Activated T-helper 1 cell treated with anti-CD3 and anti-CD28 coated beads, Interleukin-2, amount 50 U/mL, for 16 hours (primary cell): ENCODE measurements around the gene SBK2.
A peak's percentile ranks its signal among the peaks of the same experiment; 100 is the strongest.
"Not testable (repeated sequence)": the region's sequence is repeated elsewhere in the genome, so short reads cannot be mapped to it uniquely, and the experiment has no call there.

Experiments used
- DNase-seq, 2 donors: peaks; one replicate each; pipeline ENCODE4 v3.0.0-alpha.2; 2020; ENCODE audit warnings: low read depth in 1 of 2, low spot score in 1 of 2

The SBK2 gene, protein sequence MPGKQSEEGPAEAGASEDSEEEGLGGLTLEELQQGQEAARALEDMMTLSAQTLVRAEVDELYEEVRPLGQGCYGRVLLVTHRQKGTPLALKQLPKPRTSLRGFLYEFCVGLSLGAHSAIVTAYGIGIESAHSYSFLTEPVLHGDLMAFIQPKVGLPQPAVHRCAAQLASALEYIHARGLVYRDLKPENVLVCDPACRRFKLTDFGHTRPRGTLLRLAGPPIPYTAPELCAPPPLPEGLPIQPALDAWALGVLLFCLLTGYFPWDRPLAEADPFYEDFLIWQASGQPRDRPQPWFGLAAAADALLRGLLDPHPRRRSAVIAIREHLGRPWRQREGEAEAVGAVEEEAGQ

GRCh38 chr19:55536951-55537740 lies at the start of gene SBK2:
Gene SBK2, minus strand, starts transcription at chr19:55537133. Its CDS starts 839 bp downstream, at chr19:55536294.
- DNase-seq, result no peak

- DNase-seq, result peak in 1 of 2 donors; percentile 31
Observed at GRCh38 chr19:55585658-55586339, 48.9 kb upstream of the SBK2 start.

- no peak for DNase-seq
Observed at GRCh38 chr19:55584871-55585270, 47.9 kb upstream of the SBK2 start.

DNA sequence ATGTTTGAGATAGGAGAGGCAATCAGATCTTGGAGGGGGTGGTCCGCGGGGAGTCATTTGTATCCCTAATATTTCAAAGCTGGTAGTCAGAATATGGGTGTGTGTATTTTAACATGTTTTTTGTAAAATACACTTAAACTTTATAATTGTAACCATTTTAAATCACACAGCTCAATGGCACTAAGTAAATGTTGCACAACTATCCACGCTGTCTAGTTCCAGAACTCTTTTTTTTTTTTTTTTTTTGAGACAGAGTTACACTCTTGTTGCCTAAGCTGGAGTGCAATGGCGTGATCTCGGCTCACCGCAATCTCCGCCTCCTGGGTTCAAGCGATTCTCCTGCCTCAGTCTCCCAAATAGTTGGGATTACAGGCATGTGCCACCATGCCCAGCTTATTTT lies 47.0 kb upstream of the SBK2 start:
- DNase-seq, result not testable (repeated sequence)

DNA sequence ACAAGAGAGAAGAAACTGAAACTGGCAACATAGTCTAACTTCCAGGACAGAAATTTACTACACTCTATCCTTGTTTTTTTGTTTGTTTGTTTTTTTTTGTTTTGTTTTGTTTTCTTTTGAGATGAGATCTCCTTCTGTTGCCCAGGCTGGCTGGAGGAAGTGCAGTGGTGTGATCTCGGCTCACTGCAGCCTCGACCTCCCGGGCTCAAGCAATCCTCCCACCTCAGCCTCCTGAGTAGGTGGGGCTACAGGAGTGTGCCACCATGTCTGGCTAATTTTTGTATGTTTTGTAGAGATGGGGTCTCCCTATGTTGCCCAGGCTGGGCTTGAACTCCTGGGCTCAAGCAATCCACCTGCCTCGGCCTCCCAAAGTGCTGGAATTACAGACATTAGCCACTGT lies 45.4 kb upstream of the SBK2 start:
- not testable (repeated sequence) for DNase-seq

DNA sequence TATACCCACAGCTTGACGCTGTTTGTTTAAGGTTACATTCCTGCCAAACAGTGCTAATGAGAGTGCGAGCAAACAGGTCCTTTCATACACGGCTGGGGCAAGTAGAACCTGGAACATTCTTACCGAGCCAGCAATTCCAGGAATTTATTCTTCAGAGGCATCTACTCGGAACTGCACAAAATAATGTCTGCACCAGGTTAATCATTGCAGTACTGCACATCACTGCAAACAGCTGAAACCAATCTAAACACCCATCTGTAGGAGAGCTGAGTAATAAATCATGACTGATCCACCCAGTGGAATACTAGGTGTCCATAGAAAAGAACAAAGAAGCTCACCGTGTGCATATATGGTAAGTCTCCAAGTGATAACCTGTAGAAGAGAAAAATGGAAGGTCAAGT lies 44.9 kb upstream of the SBK2 start:
- no peak for DNase-seq

DNA sequence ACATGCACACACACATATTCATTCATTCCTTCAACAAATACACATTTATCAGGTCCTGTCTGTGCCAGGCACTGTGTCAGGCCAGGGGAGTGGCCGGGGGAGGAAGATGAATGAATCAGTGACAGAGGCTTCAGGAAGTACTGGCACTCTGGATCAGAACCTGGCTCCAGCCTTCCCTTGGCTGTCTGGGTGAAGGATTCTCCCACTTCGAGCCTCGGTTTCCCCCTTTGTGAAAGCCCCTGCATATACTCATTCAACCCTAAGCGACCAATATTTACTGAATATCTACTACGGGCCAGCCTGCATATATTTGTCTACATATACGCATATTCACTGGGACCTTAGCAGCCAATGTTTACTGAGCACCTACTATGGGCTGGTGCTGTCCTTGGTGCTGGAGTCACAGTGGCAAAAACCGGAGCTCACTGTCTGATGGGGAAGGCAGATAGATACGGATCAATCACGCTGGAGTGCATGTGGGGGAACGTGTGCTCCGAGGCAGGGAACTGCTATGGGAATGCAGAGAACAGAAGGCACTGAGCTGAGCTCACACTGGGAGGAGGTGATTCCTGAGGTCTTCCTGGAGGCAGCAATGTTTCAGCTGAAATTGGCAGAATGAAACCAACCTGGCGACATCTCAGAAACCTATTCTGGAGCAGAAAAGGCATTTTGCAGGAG lies 44.4 kb upstream of the SBK2 start:
- DNase-seq, result no peak

GRCh38 chr19:55580628-55581144 lies 43.8 kb upstream of the SBK2 start, which contains the start of gene ZNF579:
Gene ZNF579, minus strand, starts transcription at chr19:55580848. Its CDS starts 1,209 bp downstream, at chr19:55579639.
- DNase-seq, result peak; percentile 42 to 62

DNA sequence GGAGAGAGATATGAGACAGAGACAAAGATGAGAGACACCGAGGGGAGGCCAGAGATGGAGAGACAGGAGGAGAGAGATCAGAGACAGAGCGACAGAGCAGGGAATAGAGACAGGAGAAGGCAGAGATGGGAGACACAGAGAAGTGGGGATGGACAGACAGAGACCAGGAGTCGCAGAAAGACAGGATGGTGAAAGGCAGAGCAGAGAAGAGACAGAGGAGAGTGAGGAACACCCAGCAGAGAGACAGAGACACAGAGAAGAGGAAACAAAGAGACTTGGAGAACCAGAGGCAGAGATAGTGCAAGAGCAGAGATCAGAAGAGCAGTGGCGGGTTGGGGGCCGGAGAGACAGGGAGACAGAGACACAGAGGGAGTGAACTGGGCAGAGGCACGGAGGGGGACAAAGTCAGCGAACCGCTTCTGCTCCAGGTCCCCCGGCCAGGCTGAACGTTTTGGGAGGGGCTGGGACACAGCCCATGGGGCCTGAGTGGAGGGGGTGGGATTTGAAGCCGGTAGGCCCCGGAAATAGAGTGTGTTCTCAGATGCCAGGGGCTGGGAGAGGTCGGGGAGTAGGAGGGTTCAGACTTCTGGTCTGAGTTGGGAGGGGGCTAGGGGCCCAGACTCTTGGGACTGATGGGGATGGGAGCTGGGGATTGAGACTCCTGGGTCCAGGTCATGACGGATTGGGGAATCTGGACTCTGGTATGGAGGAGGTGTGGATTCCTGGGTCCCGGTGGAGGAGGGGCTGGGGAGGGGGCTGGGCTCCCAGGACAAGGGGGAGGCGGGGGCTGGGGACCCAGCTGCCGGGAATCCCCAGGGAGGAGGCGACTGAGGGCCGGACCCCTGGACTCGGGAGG lies 43.1 kb upstream of the SBK2 start:
- DNase-seq, result no peak

- DNase-seq, result no peak
Observed at GRCh38 chr19:55578761-55579747, 42.1 kb upstream of the SBK2 start.

- no peak for DNase-seq
Observed at GRCh38 chr19:55578031-55578760, 41.3 kb upstream of the SBK2 start.

- no peak for DNase-seq
Observed at GRCh38 chr19:55576746-55577145, 39.8 kb upstream of the SBK2 start.

- DNase-seq, result not testable (repeated sequence)
Observed at GRCh38 chr19:55573929-55574328, 37.0 kb upstream of the SBK2 start.

- DNase-seq, result not testable (repeated sequence)
Observed at GRCh38 chr19:55569477-55569876, 32.5 kb upstream of the SBK2 start.

DNA sequence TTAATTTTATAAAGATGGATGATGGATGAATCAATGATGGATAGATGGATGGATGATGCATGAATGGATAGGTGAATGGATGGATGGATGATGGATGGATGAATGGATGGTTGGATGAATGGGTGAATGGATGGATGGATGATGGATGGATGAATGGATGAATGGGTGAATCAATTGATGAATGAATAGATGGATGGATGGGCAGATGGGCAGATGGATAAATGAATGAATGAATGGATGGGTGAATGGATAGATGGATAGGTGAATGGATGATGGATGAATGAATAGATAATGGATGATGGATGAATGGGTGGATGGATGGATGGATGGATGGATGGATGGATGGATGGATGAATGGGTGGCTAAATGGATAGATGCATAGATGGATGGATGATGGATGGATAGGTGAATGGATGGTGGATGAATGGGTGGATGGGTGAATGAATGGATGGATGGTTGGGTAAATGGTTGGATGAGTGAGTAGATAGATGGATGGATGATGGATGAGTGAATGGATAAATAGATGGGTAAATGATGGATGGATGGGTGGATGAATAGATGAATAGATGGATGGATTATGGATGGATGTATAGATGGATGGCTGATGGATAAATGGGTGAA lies 30.9 kb upstream of the SBK2 start:
- no peak for DNase-seq

DNA sequence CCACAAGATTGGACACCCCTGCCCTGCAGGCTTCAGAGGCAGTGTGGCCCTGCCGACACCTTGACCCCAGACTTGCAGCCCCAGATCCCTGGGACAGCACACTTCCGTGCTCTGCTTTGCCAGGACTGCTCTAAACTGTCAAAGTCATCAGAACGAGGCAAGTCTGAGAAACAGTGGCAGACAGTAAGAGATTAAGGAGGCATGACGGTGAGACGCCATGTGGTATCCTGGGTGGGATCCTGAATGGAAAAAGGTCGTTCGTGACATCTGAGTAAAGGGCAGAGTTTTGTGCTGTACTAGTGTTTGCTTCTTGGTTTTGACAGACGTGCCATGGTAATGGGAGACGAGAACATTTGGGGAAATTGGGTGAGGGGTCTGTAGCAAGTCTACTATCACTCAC lies 29.9 kb upstream of the SBK2 start:
- DNase-seq, result no peak

DNA sequence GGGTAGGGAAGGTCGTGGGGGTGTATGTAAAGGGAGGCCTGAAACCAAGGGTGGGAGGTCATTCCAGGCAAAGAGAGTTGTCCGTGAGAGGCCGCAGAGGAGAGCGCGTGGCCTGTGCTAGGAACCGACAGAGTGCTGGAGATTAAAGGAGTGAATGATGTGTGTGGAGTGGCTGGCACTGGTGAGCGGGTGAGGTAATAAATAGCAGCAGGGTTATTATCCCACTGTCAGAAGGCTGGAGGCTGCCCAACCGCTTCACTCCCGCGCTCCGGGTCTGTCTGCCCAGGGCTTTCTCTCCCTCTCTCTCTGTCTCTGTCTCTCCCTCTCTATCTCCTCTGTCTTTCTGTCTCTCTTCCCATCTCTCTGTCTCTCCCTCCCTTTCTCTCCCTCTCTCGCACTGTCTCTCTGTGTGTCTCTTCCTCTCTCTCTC lies 26.3 kb upstream of the SBK2 start:
- no peak for DNase-seq

DNA sequence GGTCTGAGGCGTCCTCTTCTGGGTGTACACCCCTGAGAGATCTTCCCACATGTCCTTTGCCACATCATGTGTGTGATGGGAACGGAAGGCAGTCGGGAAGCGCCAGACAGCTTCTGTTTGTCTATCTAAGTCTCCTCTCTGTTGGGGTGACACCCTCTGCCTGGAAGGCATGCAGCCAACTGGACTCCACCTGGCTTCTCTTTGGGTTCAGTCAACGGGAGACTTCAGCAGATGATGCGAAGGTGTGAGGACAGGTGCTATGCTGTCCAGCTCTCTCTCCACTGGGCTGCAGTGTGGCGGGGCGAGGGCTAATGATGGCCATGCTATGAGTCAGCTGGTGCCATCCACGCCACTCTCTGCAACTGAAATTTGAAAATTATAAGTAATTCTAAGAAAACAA lies 22.8 kb upstream of the SBK2 start:
- DNase-seq, result no peak
